ENCODE results near the gene SNU13.
"Not testable (repeated sequence)": the region's sequence is repeated elsewhere in the genome, so short reads cannot be mapped to it uniquely, and the experiment has no call there.

SNU13 gene

GRCh38 chr22:41696703-41697102, 8.0 kb upstream of the SNU13 start:
- H3K36me3 ChIP-seq (ENCODE audit: control insufficient read depth in 4 of 4, insufficient read depth in 4 of 4, low read length in 3 of 4): peaks cover 3 to 28% (median 8%) of the 10 kb centered on the region in 4 experiments
- WGBS (ENCODE audit: insufficient coverage): 82% methylated on average over 11 of the region's 11 CpGs
- no peaks in the 10 kb centered on the region for H3K9me3 ChIP-seq (ENCODE audit: control extremely low read depth in 1 of 5, control insufficient read depth in 4 of 5, insufficient read depth in 2 of 5, low read depth in 1 of 5, low read length in 4 of 5)
- ChIA-PET POLR2A (interaction anchor here (0.8 to 1.4 kb wide), 4 partner anchors 8 to 244 kb away, joined by 3 to 13 read pairs (median 4); partner anchors contain the start of gene SNU13), CTCF (interaction anchor here (0.5 to 4.5 kb wide), 29 partner anchors 8 to 261 kb away, joined by 3 to 34 read pairs (median 5); partner anchors contain the start of genes CCDC134, CENPM and SNU13)
- no peaks in the 10 kb centered on the region for H3K27me3 ChIP-seq (replicated peaks in 2 of 5; ENCODE audit: control insufficient read depth in 4 of 5, insufficient read depth in 5 of 5, low read length in 4 of 5)
- DNase-seq: no peak
- H3K4me3 ChIP-seq (ENCODE audit: control insufficient read depth in 1 of 7, extremely low read depth in 1 of 7, insufficient read depth in 4 of 7, low read depth in 2 of 7, low read length in 6 of 7): peak overlapping the region in 1 of 7 experiments; percentile 56
- H3K4me1 ChIP-seq (ENCODE audit: control extremely low read depth in 1 of 4, control insufficient read depth in 4 of 4, insufficient read depth in 4 of 4, low read length in 3 of 4): peaks cover 0 to 20% (median 17%) of the 10 kb centered on the region in 4 experiments
- no peak overlapping the region for H3K27ac ChIP-seq (ENCODE audit: insufficient read depth in 1 of 2, low read depth in 1 of 2, low read length in 2 of 2, poor library complexity in 1 of 2, severe bottlenecking in 2 of 2)

GRCh38 chr22:41695211-41695610, 6.5 kb upstream of the SNU13 start:
- no peak overlapping the region for H3K4me3 ChIP-seq (ENCODE audit: control insufficient read depth in 1 of 7, extremely low read depth in 1 of 7, insufficient read depth in 4 of 7, low read depth in 2 of 7, low read length in 6 of 7)
- no peaks in the 10 kb centered on the region for H3K9me3 ChIP-seq (ENCODE audit: control extremely low read depth in 1 of 5, control insufficient read depth in 4 of 5, insufficient read depth in 2 of 5, low read depth in 1 of 5, low read length in 4 of 5)
- WGBS (ENCODE audit: insufficient coverage): 100% methylated on average over 2 of the region's 2 CpGs
- DNase-seq: no peak
- no peak overlapping the region for H3K27ac ChIP-seq (ENCODE audit: insufficient read depth in 1 of 2, low read depth in 1 of 2, low read length in 2 of 2, poor library complexity in 1 of 2, severe bottlenecking in 2 of 2)
- peaks cover 0 to 20% (median 17%) of the 10 kb centered on the region in 4 experiments for H3K4me1 ChIP-seq (ENCODE audit: control extremely low read depth in 1 of 4, control insufficient read depth in 4 of 4, insufficient read depth in 4 of 4, low read length in 3 of 4)
- POLR2A ChIA-PET: no interaction called here
- H3K36me3 ChIP-seq (ENCODE audit: control insufficient read depth in 4 of 4, insufficient read depth in 4 of 4, low read length in 3 of 4): peaks cover 3 to 32% (median 8%) of the 10 kb centered on the region in 4 experiments
- CTCF ChIA-PET: interaction anchor here (1.0 to 4.5 kb wide), 2 partner anchors 163 to 245 kb away, joined by 3 to 34 read pairs; no protein-coding TSS in a partner anchor
- H3K27me3 ChIP-seq (replicated peaks in 2 of 5; ENCODE audit: control insufficient read depth in 4 of 5, insufficient read depth in 5 of 5, low read length in 4 of 5): no peaks in the 10 kb centered on the region

- H3K4me1 ChIP-seq (ENCODE audit: control extremely low read depth in 1 of 4, control insufficient read depth in 4 of 4, insufficient read depth in 4 of 4, low read length in 3 of 4): peaks cover 10 to 21% (median 15%) of the 10 kb centered on the region in 4 experiments
- H3K36me3 ChIP-seq (ENCODE audit: control insufficient read depth in 4 of 4, insufficient read depth in 4 of 4, low read length in 3 of 4): peaks cover 3 to 28% (median 8%) of the 10 kb centered on the region in 4 experiments
- H3K4me3 ChIP-seq (ENCODE audit: control insufficient read depth in 1 of 7, extremely low read depth in 1 of 7, insufficient read depth in 4 of 7, low read depth in 2 of 7, low read length in 6 of 7): no peak overlapping the region
- no peaks in the 10 kb centered on the region for H3K27me3 ChIP-seq (replicated peaks in 2 of 5; ENCODE audit: control insufficient read depth in 4 of 5, insufficient read depth in 5 of 5, low read length in 4 of 5)
- peak overlapping the region in 1 of 2 experiments; percentile 11 for H3K27ac ChIP-seq (ENCODE audit: insufficient read depth in 1 of 2, low read depth in 1 of 2, low read length in 2 of 2, poor library complexity in 1 of 2, severe bottlenecking in 2 of 2)
- WGBS (ENCODE audit: insufficient coverage): no CpG with 5 or more reads among the region's 3 CpGs
- CTCF ChIA-PET: interaction anchor here (0.5 to 1.0 kb wide), 2 partner anchors 23 to 785 kb away, joined by 3 to 4 read pairs; no protein-coding TSS in a partner anchor
- POLR2A ChIA-PET: interaction anchor here (0.6 kb wide), 1 partner anchor 15 kb away, joined by 3 read pairs; no protein-coding TSS in a partner anchor
- no peak for DNase-seq
- H3K9me3 ChIP-seq (ENCODE audit: control extremely low read depth in 1 of 5, control insufficient read depth in 4 of 5, insufficient read depth in 2 of 5, low read depth in 1 of 5, low read length in 4 of 5): no peaks in the 10 kb centered on the region
These were observed 1.8 kb upstream of the SNU13 start for GRCh38 chr22:41690476-41690875.

DNA sequence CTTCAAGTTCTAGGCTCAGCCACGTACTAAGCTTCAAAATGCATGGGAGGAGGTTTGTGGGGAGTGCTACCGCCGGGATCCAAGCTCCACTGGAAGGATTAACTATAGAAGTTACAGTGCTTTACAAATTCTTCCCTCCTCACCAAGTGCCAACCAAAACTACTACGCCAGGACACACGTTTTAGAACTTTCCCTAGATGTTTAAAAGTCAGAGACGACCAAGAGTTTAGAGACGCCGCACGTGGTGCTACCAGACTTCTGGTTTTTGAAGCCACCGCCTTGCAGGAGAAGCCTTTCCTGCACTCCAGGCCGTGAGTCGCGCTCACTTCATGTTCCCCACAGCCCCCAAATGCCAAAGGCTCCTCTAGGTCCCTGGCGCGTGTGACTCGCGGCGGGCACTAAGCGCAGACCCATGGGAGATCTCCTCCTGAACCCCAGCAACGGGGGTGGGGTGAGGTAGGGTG, 734 bp downstream of the SNU13 start:
- Histone ChIP-seq H3K27ac (ENCODE audit: insufficient read depth in 1 of 2, low read depth in 1 of 2, low read length in 2 of 2, poor library complexity in 1 of 2, severe bottlenecking in 2 of 2) (peak overlapping the region; percentile 95 to 99), H3K4me1 (ENCODE audit: control extremely low read depth in 1 of 4, control insufficient read depth in 4 of 4, insufficient read depth in 4 of 4, low read length in 3 of 4) (peaks cover 10 to 24% (median 15%) of the 10 kb centered on the region in 4 experiments), H3K27me3 (replicated peaks in 2 of 5; ENCODE audit: control insufficient read depth in 4 of 5, insufficient read depth in 5 of 5, low read length in 4 of 5) (no peaks in the 10 kb centered on the region), H3K36me3 (ENCODE audit: control insufficient read depth in 4 of 4, insufficient read depth in 4 of 4, low read length in 3 of 4) (peaks cover 0 to 5% (median 2%) of the 10 kb centered on the region in 4 experiments), H3K4me3 (ENCODE audit: control insufficient read depth in 1 of 7, extremely low read depth in 1 of 7, insufficient read depth in 4 of 7, low read depth in 2 of 7, low read length in 6 of 7) (peak overlapping the region; percentile 64 to 96 (median 84)), H3K9me3 (ENCODE audit: control extremely low read depth in 1 of 5, control insufficient read depth in 4 of 5, insufficient read depth in 2 of 5, low read depth in 1 of 5, low read length in 4 of 5) (no peaks in the 10 kb centered on the region)
- ChIA-PET POLR2A (interaction anchor here (1.0 to 1.5 kb wide), 3 partner anchors 9 to 113 kb away, joined by 3 to 13 read pairs (median 5); partner anchors contain the start of gene CCDC134), CTCF (interaction anchor here (1.1 to 3.3 kb wide), 3 partner anchors 9 to 21 kb away, joined by 3 to 16 read pairs (median 11); no protein-coding TSS in a partner anchor)
- 2% methylated on average over 17 of the region's 20 CpGs for WGBS (ENCODE audit: insufficient coverage)
- DNase-seq: peak; percentile 46 to 71 (median 62)

DNA sequence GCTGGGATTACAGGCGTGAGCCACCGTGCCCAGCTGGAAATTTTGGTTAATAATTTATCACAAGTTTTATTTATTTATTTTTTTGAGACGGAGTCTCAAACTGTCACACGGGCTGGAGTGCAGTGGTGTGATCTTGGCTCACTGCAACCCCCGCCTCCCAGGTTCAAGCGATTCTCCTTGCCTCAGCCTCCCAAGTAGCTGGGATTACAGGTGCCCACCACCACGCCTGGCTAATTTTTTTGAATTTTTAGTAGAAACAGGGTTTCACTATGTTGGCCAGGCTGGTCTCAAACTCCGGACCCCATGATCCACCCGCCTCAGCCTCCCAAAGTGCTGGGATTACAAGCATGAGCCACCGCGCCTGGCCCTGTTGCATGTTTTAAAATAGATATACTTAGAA, 1.8 kb downstream of the SNU13 start:
- DNase-seq; H3K27me3 ChIP-seq (replicated peaks in 2 of 5; ENCODE audit: control insufficient read depth in 4 of 5, insufficient read depth in 5 of 5, low read length in 4 of 5); H3K36me3 ChIP-seq (ENCODE audit: control insufficient read depth in 4 of 4, insufficient read depth in 4 of 4, low read length in 3 of 4); H3K9me3 ChIP-seq (ENCODE audit: control extremely low read depth in 1 of 5, control insufficient read depth in 4 of 5, insufficient read depth in 2 of 5, low read depth in 1 of 5, low read length in 4 of 5); H3K27ac ChIP-seq (ENCODE audit: insufficient read depth in 1 of 2, low read depth in 1 of 2, low read length in 2 of 2, poor library complexity in 1 of 2, severe bottlenecking in 2 of 2); POLR2A ChIA-PET: not testable (repeated sequence)
- 94% methylated on average over 3 of the region's 11 CpGs for WGBS (ENCODE audit: insufficient coverage)
- peak overlapping the region in 3 of 7 experiments; percentile 88 to 96 (median 91) for H3K4me3 ChIP-seq (ENCODE audit: control insufficient read depth in 1 of 7, extremely low read depth in 1 of 7, insufficient read depth in 4 of 7, low read depth in 2 of 7, low read length in 6 of 7)
- peaks cover 10 to 27% (median 16%) of the 10 kb centered on the region in 4 experiments for H3K4me1 ChIP-seq (ENCODE audit: control extremely low read depth in 1 of 4, control insufficient read depth in 4 of 4, insufficient read depth in 4 of 4, low read length in 3 of 4)
- CTCF ChIA-PET: interaction anchor here (3.2 to 3.3 kb wide), 2 partner anchors 10 to 20 kb away, joined by 11 to 16 read pairs; no protein-coding TSS in a partner anchor

- H3K9me3 ChIP-seq (ENCODE audit: control extremely low read depth in 1 of 5, control insufficient read depth in 4 of 5, insufficient read depth in 2 of 5, low read depth in 1 of 5, low read length in 4 of 5): no peaks in the 10 kb centered on the region
- ChIA-PET POLR2A (no interaction called here), CTCF (interaction anchor here (0.7 to 1.6 kb wide), 2 partner anchors 13 to 18 kb away, joined by 3 to 4 read pairs; no protein-coding TSS in a partner anchor)
- H3K27ac ChIP-seq (ENCODE audit: insufficient read depth in 1 of 2, low read depth in 1 of 2, low read length in 2 of 2, poor library complexity in 1 of 2, severe bottlenecking in 2 of 2): no peak overlapping the region
- no peak for DNase-seq
- no peaks in the 10 kb centered on the region for H3K27me3 ChIP-seq (replicated peaks in 2 of 5; ENCODE audit: control insufficient read depth in 4 of 5, insufficient read depth in 5 of 5, low read length in 4 of 5)
- H3K36me3 ChIP-seq (ENCODE audit: control insufficient read depth in 4 of 4, insufficient read depth in 4 of 4, low read length in 3 of 4): peaks cover 4 to 20% (median 16%) of the 10 kb centered on the region in 4 experiments
- 90% methylated on average over 2 of the region's 4 CpGs for WGBS (ENCODE audit: insufficient coverage)
- peaks cover 10 to 31% (median 17%) of the 10 kb centered on the region in 4 experiments for H3K4me1 ChIP-seq (ENCODE audit: control extremely low read depth in 1 of 4, control insufficient read depth in 4 of 4, insufficient read depth in 4 of 4, low read length in 3 of 4)
- H3K4me3 ChIP-seq (ENCODE audit: control insufficient read depth in 1 of 7, extremely low read depth in 1 of 7, insufficient read depth in 4 of 7, low read depth in 2 of 7, low read length in 6 of 7): no peak overlapping the region
These were observed 4.5 kb downstream of the SNU13 start for GRCh38 chr22:41684194-41684593.

DNA sequence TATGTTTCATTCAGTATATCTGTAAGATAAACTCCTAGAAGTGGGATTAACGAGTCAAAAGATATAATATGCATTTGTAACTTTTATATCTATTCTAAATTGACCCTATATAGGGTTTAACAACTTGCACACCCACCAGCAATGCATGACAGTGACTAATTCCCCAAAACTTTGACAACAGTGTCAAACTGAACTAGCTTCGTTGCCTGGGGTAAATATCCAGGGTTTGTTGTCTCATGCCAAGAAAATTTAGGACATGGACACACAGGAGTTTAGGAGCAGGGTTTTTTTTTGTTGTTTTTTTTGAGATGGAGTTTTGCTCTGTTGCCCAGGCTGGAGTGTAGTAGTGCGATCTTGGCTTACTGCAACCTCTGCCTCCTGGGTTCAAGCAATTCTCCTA, 5.1 kb downstream of the SNU13 start:
- POLR2A ChIA-PET: no interaction called here
- H3K27ac ChIP-seq (ENCODE audit: insufficient read depth in 1 of 2, low read depth in 1 of 2, low read length in 2 of 2, poor library complexity in 1 of 2, severe bottlenecking in 2 of 2): peak overlapping the region in 1 of 2 experiments; percentile 91
- no peaks in the 10 kb centered on the region for H3K27me3 ChIP-seq (replicated peaks in 2 of 5; ENCODE audit: control insufficient read depth in 4 of 5, insufficient read depth in 5 of 5, low read length in 4 of 5)
- no peak overlapping the region for H3K4me3 ChIP-seq (ENCODE audit: control insufficient read depth in 1 of 7, extremely low read depth in 1 of 7, insufficient read depth in 4 of 7, low read depth in 2 of 7, low read length in 6 of 7)
- WGBS (ENCODE audit: insufficient coverage): 100% methylated on average over 2 of the region's 3 CpGs
- CTCF ChIA-PET: interaction anchor here (0.6 to 1.6 kb wide), 4 partner anchors 14 to 886 kb away, joined by 3 to 5 read pairs (median 4); no protein-coding TSS in a partner anchor
- DNase-seq: no peak
- no peaks in the 10 kb centered on the region for H3K9me3 ChIP-seq (ENCODE audit: control extremely low read depth in 1 of 5, control insufficient read depth in 4 of 5, insufficient read depth in 2 of 5, low read depth in 1 of 5, low read length in 4 of 5)
- H3K36me3 ChIP-seq (ENCODE audit: control insufficient read depth in 4 of 4, insufficient read depth in 4 of 4, low read length in 3 of 4): peaks cover 4 to 26% (median 18%) of the 10 kb centered on the region in 4 experiments
- H3K4me1 ChIP-seq (ENCODE audit: control extremely low read depth in 1 of 4, control insufficient read depth in 4 of 4, insufficient read depth in 4 of 4, low read length in 3 of 4): peaks cover 10 to 27% (median 15%) of the 10 kb centered on the region in 4 experiments

Measured in common myeloid progenitor, CD34-positive (primary cell).